Panc1 (cell line): ENCODE data around the gene SOHLH2. TPM values are rescaled to one million over a fixed set of nuclear protein-coding genes. Genes with fewer than 3 reads are reported as not detected.

Source experiments
- ATAC-seq: fragments of 200-7000 bp; cut with Tn5 transposase; 2 replicates; pipeline ENCODE4 v1.9.1; 2020; ENCODE audit warnings: mild to moderate bottlenecking, moderate library complexity
- BruUV-seq: library from RNA; stranded (reverse); fragments of 400-500 nt; replicated peaks from 2 replicates; lab custom pipeline; 2021; lab: Mats Ljungman, UMichigan
- CTCF ChIA-PET: fragments of 300-600 bp; sonication (Branson Sonifier 250); formaldehyde crosslinking; loops from one replicate; lab custom pipeline; 2022; ENCODE audit warnings: antibody characterized with exemption; lab: Charles Lee
- POLR2A ChIA-PET: fragments of 300-600 bp; sonication (Branson Sonifier 250); formaldehyde crosslinking; loops from one replicate; lab custom pipeline; 2022; ENCODE audit warnings: antibody characterized with exemption; lab: Charles Lee
- DNase-seq: peaks from one replicate; pipeline ENCODE4 v3.0.0-alpha.2; 2010; ENCODE audit warnings: low read depth, low spot score
- H3K27ac ChIP-seq: 2 replicates; pipeline ENCODE4 v1.5.1; 2011; ENCODE audit warnings: mild to moderate bottlenecking, low read length, inconsistent platforms
- H3K27me3 ChIP-seq: fragments of 200-500 bp; sonication (Bioruptor generic); 2 replicates; pipeline ENCODE4 v1.6.0; 2014; ENCODE audit warnings: low read length, inconsistent platforms; ENCODE audit not compliant: control insufficient read depth, insufficient read depth
- H3K36me3 ChIP-seq: fragments of 200-500 bp; sonication (Bioruptor generic); 2 replicates; pipeline ENCODE4 v1.5.1; 2014; ENCODE audit warnings: inconsistent platforms, mild to moderate bottlenecking, low read length, moderate library complexity; ENCODE audit not compliant: control insufficient read depth, insufficient read depth
- H3K4me1 ChIP-seq: 2 replicates; pipeline ENCODE4 v1.5.1; 2011; ENCODE audit warnings: inconsistent platforms, mild to moderate bottlenecking, low read length, moderate library complexity; ENCODE audit not compliant: control insufficient read depth, insufficient read depth
- H3K4me3 ChIP-seq, 2 experiments: 2 replicates each; pipeline ENCODE4 v1.5.1; 2011 to 2012; ENCODE audit warnings: low read depth in 2 of 2, low read length in 2 of 2, mild to moderate bottlenecking in 2 of 2, inconsistent platforms in 1 of 2, moderate library complexity in 1 of 2
- H3K9me3 ChIP-seq: fragments of 200-500 bp; sonication (Bioruptor generic); 2 replicates; pipeline ENCODE4 v1.5.1; 2014; ENCODE audit warnings: low read depth, mild to moderate bottlenecking, inconsistent platforms, low read length, moderate library complexity; ENCODE audit not compliant: control insufficient read depth, insufficient read depth
- CTCF ChIP-seq: fragments of 450-650 bp; IDR thresholded peaks from 2 replicates; pipeline ENCODE4 v1.5.1; 2017; ENCODE audit warnings: mild to moderate bottlenecking
- POLR2AphosphoS5 ChIP-seq: IDR thresholded peaks from 2 replicates; pipeline ENCODE4 v1.6.1; 2012; ENCODE audit warnings: mild to moderate bottlenecking, low read depth, low read length, moderate library complexity
- SIN3A ChIP-seq: IDR thresholded peaks from 2 replicates; pipeline ENCODE4 v1.6.1; 2012; ENCODE audit warnings: low read depth, mild to moderate bottlenecking, low read length, moderate library complexity, borderline replicate concordance; ENCODE audit not compliant: insufficient read depth
- TCF7L2 ChIP-seq: IDR thresholded peaks from 2 replicates; pipeline ENCODE4 v1.6.1; 2011; ENCODE audit warnings: mild to moderate bottlenecking, low read depth, low read length, inconsistent platforms
- in situ Hi-C: cut with HindIII; loops from 2 replicates; pipeline ENCODE4 v1.10.0; 2016; ENCODE audit warnings: low sequenced_read_pairs, low pct_unique_long_range_greater_than_20kb
- intact Hi-C: fragments of 100-400 bp; cut with micrococcal nuclease; formaldehyde crosslinking; loops from one replicate; pipeline ENCODE4 v1.10.0; 2022; ENCODE audit not compliant: unreplicated experiment
- total RNA-seq: library from RNA; stranded (reverse); gene quantifications from one replicate; pipeline ENCODE4 v1.2.1, GENCODE V29; 2021; ENCODE audit not compliant: unreplicated experiment
- TF ChIP-seq, protein P1 (sequence below), 2 experiments: IDR thresholded peaks; 2 replicates each; pipeline ENCODE4 v1.6.1; 2011 to 2012; ENCODE audit warnings: low read depth in 2 of 2, control low read depth in 1 of 2, low read length in 1 of 2, mild to moderate bottlenecking in 1 of 2, moderate library complexity in 1 of 2; ENCODE audit not compliant: insufficient read depth in 1 of 2

The SOHLH2 gene
- total RNA-seq, 1 experiment from 2014 or later = 0.08 TPM

DNA sequence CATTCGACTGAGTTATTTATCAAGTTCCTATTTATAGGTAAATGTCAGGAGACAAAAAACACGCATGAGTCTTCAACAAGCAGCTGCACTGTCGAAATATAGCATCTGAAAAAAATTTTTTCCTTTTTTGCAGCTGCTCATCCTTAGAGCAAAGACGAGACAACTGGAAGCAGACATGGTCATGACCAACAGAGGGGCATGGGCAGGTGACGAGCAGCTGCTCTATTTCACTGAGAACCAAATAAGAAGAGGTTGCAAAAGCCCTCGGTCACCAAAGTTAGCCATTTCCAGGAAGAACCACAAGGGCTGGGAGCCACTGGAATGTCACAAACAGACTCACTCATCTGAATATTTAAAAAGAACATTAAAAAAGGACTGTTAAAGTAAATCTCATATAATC, 22.2 kb downstream of the SOHLH2 start:
- BruUV-seq = no TSS peak
- H3K9me3 ChIP-seq = no peaks in the 10 kb centered on the region
- TF ChIP-seq, protein P1, sequence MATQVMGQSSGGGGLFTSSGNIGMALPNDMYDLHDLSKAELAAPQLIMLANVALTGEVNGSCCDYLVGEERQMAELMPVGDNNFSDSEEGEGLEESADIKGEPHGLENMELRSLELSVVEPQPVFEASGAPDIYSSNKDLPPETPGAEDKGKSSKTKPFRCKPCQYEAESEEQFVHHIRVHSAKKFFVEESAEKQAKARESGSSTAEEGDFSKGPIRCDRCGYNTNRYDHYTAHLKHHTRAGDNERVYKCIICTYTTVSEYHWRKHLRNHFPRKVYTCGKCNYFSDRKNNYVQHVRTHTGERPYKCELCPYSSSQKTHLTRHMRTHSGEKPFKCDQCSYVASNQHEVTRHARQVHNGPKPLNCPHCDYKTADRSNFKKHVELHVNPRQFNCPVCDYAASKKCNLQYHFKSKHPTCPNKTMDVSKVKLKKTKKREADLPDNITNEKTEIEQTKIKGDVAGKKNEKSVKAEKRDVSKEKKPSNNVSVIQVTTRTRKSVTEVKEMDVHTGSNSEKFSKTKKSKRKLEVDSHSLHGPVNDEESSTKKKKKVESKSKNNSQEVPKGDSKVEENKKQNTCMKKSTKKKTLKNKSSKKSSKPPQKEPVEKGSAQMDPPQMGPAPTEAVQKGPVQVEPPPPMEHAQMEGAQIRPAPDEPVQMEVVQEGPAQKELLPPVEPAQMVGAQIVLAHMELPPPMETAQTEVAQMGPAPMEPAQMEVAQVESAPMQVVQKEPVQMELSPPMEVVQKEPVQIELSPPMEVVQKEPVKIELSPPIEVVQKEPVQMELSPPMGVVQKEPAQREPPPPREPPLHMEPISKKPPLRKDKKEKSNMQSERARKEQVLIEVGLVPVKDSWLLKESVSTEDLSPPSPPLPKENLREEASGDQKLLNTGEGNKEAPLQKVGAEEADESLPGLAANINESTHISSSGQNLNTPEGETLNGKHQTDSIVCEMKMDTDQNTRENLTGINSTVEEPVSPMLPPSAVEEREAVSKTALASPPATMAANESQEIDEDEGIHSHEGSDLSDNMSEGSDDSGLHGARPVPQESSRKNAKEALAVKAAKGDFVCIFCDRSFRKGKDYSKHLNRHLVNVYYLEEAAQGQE (IDR thresholded peaks at IDR 0.05; ENCODE audit: insufficient read depth in 1 of 2, low read depth in 2 of 2, low read length in 1 of 2) = no peak
- TF ChIP-seq SIN3A (no peak), CTCF (no peak), POLR2AphosphoS5 (no peak), TCF7L2 (no peak)
- intact Hi-C loops = no loop called here
- CTCF ChIA-PET = no interaction called here
- H3K27ac ChIP-seq = no peak overlapping the region
- POLR2A ChIA-PET = no interaction called here
- ATAC-seq (no peak), DNase-seq (no peak)
- in situ Hi-C loops = no loop called here
- H3K27me3 ChIP-seq = no peaks in the 10 kb centered on the region
- H3K4me3 ChIP-seq = no peak overlapping the region
- H3K4me1 ChIP-seq = no peaks in the 10 kb centered on the region
- H3K36me3 ChIP-seq = no peaks in the 10 kb centered on the region

DNA sequence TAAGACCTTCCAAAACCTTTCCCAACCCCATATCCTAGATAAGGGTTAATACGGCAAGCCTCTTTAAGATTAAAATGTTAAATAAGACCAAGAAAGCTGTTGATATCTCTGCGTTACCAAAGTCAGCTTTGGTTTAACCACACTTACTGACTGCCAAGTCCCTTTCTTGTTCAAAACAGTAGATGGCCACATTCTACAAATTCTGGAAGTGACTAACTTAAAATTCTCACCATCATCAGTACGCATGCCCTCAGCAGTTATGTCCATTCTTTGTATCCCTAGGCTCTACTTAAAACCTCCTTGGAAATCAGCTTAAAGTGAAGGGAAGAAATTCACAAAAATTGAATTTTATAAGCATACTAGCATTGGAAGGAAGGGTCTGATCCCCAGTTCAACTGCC, 23.6 kb downstream of the SOHLH2 start:
- H3K4me1 ChIP-seq = no peaks in the 10 kb centered on the region
- DNase-seq (no peak), ATAC-seq (no peak)
- H3K27ac ChIP-seq = no peak overlapping the region
- no peaks in the 10 kb centered on the region for H3K36me3 ChIP-seq
- in situ Hi-C loops = no loop called here
- ChIA-PET CTCF (no interaction called here), POLR2A (no interaction called here)
- intact Hi-C loops = no loop called here
- no TSS peak for BruUV-seq
- no peaks in the 10 kb centered on the region for H3K9me3 ChIP-seq
- TF ChIP-seq SIN3A (no peak), CTCF (no peak), POLR2AphosphoS5 (no peak), TCF7L2 (no peak)
- TF ChIP-seq, protein P1 (IDR thresholded peaks at IDR 0.05; ENCODE audit: insufficient read depth in 1 of 2, low read depth in 2 of 2, low read length in 1 of 2) = no peak
- H3K4me3 ChIP-seq = no peak overlapping the region
- no peaks in the 10 kb centered on the region for H3K27me3 ChIP-seq
